Transverse colon (tissue), 4 donors: ENCODE results near the gene CRTC2. TPM values are rescaled to one million over a fixed set of nuclear protein-coding genes. Genes with fewer than 3 reads are reported as not detected.

Experiments used
- DNase-seq: peaks from one replicate; pipeline ENCODE4 v3.0.0-alpha.2; 2019
- H3K27ac ChIP-seq, 4 donors: fragments of 200-600 bp; sonication (generic); 2 replicates each; pipeline ENCODE4 v1.5.1; 2016 to 2018; ENCODE audit warnings: inconsistent platforms in 4 of 4
- H3K27me3 ChIP-seq: fragments of 200-600 bp; sonication (generic); 2 replicates; pipeline ENCODE4 v1.5.1; 2017; ENCODE audit warnings: inconsistent platforms
- H3K36me3 ChIP-seq, 4 donors: fragments of 200-600 bp; sonication (generic); 2 replicates each; pipeline ENCODE4 v1.5.1; 2017 to 2019; ENCODE audit warnings: inconsistent platforms in 4 of 4
- H3K4me1 ChIP-seq, 4 donors: fragments of 200-600 bp; sonication (generic); 2 replicates each; pipeline ENCODE4 v1.5.1; 2017 to 2020; ENCODE audit warnings: inconsistent platforms in 4 of 4
- H3K4me3 ChIP-seq, 4 donors: fragments of 200-600 bp; sonication (generic); 1 replicate in 1 of 4; 2 replicates in 3 of 4; pipeline versions ENCODE4 v1.5.1 to v1.6.1; 2017 to 2019; ENCODE audit warnings: inconsistent platforms in 4 of 4
- H3K9me3 ChIP-seq, 2 donors: fragments of 200-600 bp; sonication (generic); 2 replicates each; pipeline ENCODE4 v1.5.1; 2017 to 2019; ENCODE audit warnings: inconsistent platforms in 2 of 2
- EP300 ChIP-seq: sonication (generic); formaldehyde crosslinking; IDR thresholded peaks from one replicate; pipeline ENCODE4 v1.6.1; 2017; ENCODE audit warnings: antibody characterized with exemption, low read depth
- POLR2A ChIP-seq: fragments of 450-650 bp; IDR thresholded peaks from one replicate; pipeline ENCODE4 v1.6.1; 2016; ENCODE audit warnings: antibody characterized with exemption, mild to moderate bottlenecking, moderate library complexity
- POLR2AphosphoS5 ChIP-seq, 3 donors: sonication (generic); formaldehyde crosslinking; IDR thresholded peaks; one replicate each; pipeline ENCODE4 v1.6.1; 2016; ENCODE audit warnings: antibody characterized with exemption in 3 of 3
- WGBS, 2 donors: methylation state at CpG; one replicate each; pipeline ENCODE4 v1.1.5; 2018; ENCODE audit warnings: low coverage in 1 of 2; 5-methylcytosine and 5-hydroxymethylcytosine counted together
- in situ Hi-C, 4 donors: fragments of 200-750 bp; cut with MboI; loops; one replicate each; pipeline versions ENCODE4 v1.15.0 to v1.15.1; 2017; ENCODE audit warnings: low sequenced_read_pairs in 3 of 4, low pct_ligation_motif_present in 1 of 4, low pct_unique_long_range_greater_than_20kb in 1 of 4
- intact Hi-C: fragments of 100-400 bp; cut with DNase I; formaldehyde crosslinking; loops from one replicate; pipeline ENCODE4 v1.15.1; 2023; ENCODE audit warnings: low total_unique reads
- total RNA-seq, 4 donors: library from RNA; depleted of rRNA; stranded (reverse); fragments of >200 nt; gene quantifications; one replicate each; pipeline ENCODE4 v1.1.0, GENCODE V29; 2016
- TF ChIP-seq, protein P1 (sequence below), 5 experiments: fragments of 200-600 bp in 3 of 5; fragments of 450-650 bp in 2 of 5; sonication (generic) in 3 of 5; IDR thresholded peaks; 1 replicate in 2 of 5; 2 replicates in 3 of 5; pipeline ENCODE4 v1.5.1; 2016 to 2017; ENCODE audit warnings: antibody characterized with exemption in 5 of 5, inconsistent platforms in 3 of 5, mild to moderate bottlenecking in 2 of 5, moderate library complexity in 1 of 5

The CRTC2 gene
- total RNA-seq, 4 donors from 2014 or later, result 13.3 to 32.5 (median 21.4) TPM

- in situ Hi-C loops, result loop anchor here in 2 of 4 donors (25.0 kb wide), 1 partner anchor 132 kb away; no protein-coding TSS in a partner anchor
- intact Hi-C loops, result no loop called here
- Histone ChIP-seq H3K4me1 (peaks cover 0 to 15% (median 11%) of the 10 kb centered on the region in 4 donors), H3K27ac (peak overlapping the region; percentile 97 to 99 (median 99)), H3K9me3 (no peaks in the 10 kb centered on the region), H3K4me3 (peak overlapping the region in 2 of 4 donors; percentile 91 to 97), H3K27me3 (no peaks in the 10 kb centered on the region), H3K36me3 (peaks cover 0 to 18% (median 8%) of the 10 kb centered on the region in 4 donors)
- no peak for DNase-seq
- 43 to 64% methylated on average over 2 to 3 of the region's 3 CpGs for WGBS, 2 donors
- TF ChIP-seq EP300 (no peak), POLR2A (no peak), POLR2AphosphoS5 (IDR thresholded peaks at IDR 0.05) (no peak)
- TF ChIP-seq, protein P1, sequence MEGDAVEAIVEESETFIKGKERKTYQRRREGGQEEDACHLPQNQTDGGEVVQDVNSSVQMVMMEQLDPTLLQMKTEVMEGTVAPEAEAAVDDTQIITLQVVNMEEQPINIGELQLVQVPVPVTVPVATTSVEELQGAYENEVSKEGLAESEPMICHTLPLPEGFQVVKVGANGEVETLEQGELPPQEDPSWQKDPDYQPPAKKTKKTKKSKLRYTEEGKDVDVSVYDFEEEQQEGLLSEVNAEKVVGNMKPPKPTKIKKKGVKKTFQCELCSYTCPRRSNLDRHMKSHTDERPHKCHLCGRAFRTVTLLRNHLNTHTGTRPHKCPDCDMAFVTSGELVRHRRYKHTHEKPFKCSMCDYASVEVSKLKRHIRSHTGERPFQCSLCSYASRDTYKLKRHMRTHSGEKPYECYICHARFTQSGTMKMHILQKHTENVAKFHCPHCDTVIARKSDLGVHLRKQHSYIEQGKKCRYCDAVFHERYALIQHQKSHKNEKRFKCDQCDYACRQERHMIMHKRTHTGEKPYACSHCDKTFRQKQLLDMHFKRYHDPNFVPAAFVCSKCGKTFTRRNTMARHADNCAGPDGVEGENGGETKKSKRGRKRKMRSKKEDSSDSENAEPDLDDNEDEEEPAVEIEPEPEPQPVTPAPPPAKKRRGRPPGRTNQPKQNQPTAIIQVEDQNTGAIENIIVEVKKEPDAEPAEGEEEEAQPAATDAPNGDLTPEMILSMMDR (IDR thresholded peaks at IDR 0.05), result no peak
Measured at GRCh38 chr1:153944827-153945117, 13.6 kb downstream of the CRTC2 start.

DNA sequence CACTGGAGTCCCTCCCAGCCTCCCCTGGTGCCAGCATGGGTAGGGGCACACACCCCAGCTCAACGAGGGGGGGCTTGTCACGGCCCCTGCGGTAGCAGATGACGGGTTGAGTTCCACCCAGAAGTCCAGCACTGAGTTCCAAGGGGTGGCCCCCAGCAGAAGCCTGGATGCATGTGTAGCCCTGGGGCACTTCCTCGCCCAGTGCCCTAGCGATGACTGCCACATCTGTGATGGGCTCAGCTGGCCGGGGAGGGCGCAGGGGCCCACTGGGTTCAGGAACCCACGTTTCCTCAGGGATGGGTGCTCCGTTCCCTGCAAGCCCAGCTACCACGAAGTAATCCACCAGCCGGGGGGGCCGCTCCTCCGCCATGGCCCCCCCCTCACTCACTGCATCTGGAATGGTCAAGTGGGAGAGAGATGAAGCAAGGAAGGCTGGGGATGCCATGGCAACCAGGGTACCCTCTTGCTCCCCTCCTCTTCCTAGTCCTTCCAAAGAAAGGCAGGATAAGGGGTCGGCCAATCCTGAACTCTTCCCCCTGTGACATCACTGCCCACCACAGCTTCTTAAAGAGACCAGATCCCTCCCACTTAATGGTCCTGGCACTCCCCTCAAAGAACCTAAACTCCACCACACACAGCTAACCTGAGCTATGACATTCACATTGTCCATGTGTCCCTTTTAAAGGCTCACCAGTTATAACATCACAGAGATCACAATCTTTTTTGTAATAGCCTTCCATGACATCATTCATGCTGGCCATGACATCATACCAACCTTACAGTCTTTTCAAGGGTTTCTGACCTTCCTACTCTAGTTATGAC is 14.2 kb downstream of the CRTC2 start:
- Histone ChIP-seq H3K9me3 (no peaks in the 10 kb centered on the region), H3K27me3 (no peaks in the 10 kb centered on the region), H3K4me1 (peaks cover 0 to 15% (median 11%) of the 10 kb centered on the region in 4 donors), H3K4me3 (peak overlapping the region in 1 of 4 donors; percentile 91), H3K27ac (peak overlapping the region; percentile 97 to 99 (median 99)), H3K36me3 (peaks cover 0 to 15% (median 6%) of the 10 kb centered on the region in 4 donors)
- in situ Hi-C loops, result loop anchor here in 2 of 4 donors (25.0 kb wide), 1 partner anchor 132 kb away; no protein-coding TSS in a partner anchor
- WGBS, 2 donors, result 85% methylated on average over 15 of the region's 15 CpGs; no CpG with 5 or more reads in 1 of the 2 donors
- no peak for DNase-seq
- no peak for TF ChIP-seq POLR2AphosphoS5 (IDR thresholded peaks at IDR 0.05)
- TF ChIP-seq EP300, result no peak
- TF ChIP-seq, protein P1 (IDR thresholded peaks at IDR 0.05), result no peak
- TF ChIP-seq POLR2A, result no peak
- intact Hi-C loops, result no loop called here

- peaks cover 0 to 4% (median under 1%) of the 10 kb centered on the region in 4 donors for H3K36me3 ChIP-seq
Measured at GRCh38 chr1:153942766-153943549, 15.5 kb downstream of the CRTC2 start.

More at GRCh38 chr1:153942766-153943549, 15.5 kb downstream of the CRTC2 start:
- H3K9me3 ChIP-seq, result no peaks in the 10 kb centered on the region
- 62 to 93% methylated on average over 2 to 11 of the region's 11 CpGs for WGBS, 2 donors
- in situ Hi-C loops (loop anchor here in 2 of 4 donors (25.0 kb wide), 1 partner anchor 131 kb away; no protein-coding TSS in a partner anchor), intact Hi-C loops (no loop called here)
- no peak overlapping the region for H3K4me3 ChIP-seq
- TF ChIP-seq POLR2A (no peak), POLR2AphosphoS5 (IDR thresholded peaks at IDR 0.05) (no peak), EP300 (no peak)
- TF ChIP-seq, protein P1 (IDR thresholded peaks at IDR 0.05), result no peak
- DNase-seq, result no peak
- H3K4me1 ChIP-seq, result peaks cover 0 to 15% (median 11%) of the 10 kb centered on the region in 4 donors
- H3K27ac ChIP-seq, result no peak overlapping the region
- H3K27me3 ChIP-seq, result no peaks in the 10 kb centered on the region
